IMR-90 (cell line): Measurements from ENCODE around the gene RHBDF2. TPM values are rescaled to one million over a fixed set of nuclear protein-coding genes. Genes with fewer than 3 reads are reported as not detected.
A peak's percentile ranks its signal among the peaks of the same experiment; 100 is the strongest.

ENCODE experiments used
- ATAC-seq: fragments of 200-7000 bp; cut with Tn5 transposase; 2 replicates; pipeline ENCODE4 v1.9.1; 2020; ENCODE audit warnings: low read depth, mild to moderate bottlenecking, moderate library complexity
- BruUV-seq: library from RNA; stranded (reverse); fragments of 400-500 nt; replicated peaks from 2 replicates; lab custom pipeline; 2021; lab: Mats Ljungman, UMichigan
- CTCF ChIA-PET: fragments of 300-600 bp; formaldehyde crosslinking; extraction: SDS; loops from one replicate; lab custom pipeline; 2021; ENCODE audit warnings: antibody characterized with exemption; lab: Yijun Ruan, JAX
- POLR2A ChIA-PET: fragments of 300-600 bp; sonication (Branson Sonifier 250); formaldehyde crosslinking; loops from one replicate; lab custom pipeline; 2022; ENCODE audit warnings: antibody characterized with exemption; ENCODE audit not compliant: unreplicated experiment; lab: Charles Lee
- DNase-seq: peaks from one replicate; pipeline ENCODE4 v3.0.0; 2013
- H2AFZ ChIP-seq: replicated peaks from 2 replicates; pipeline ENCODE3; 2013; ENCODE audit warnings: low read length, mild to moderate bottlenecking; ENCODE audit not compliant: poor library complexity
- H2AK5ac ChIP-seq: 2 replicates; pipeline ENCODE4 v1.6.1; 2013; ENCODE audit warnings: low read depth, low read length, inconsistent platforms
- H2AK9ac ChIP-seq: replicated peaks from 2 replicates; pipeline ENCODE3; 2013; ENCODE audit warnings: mild to moderate bottlenecking, low read depth, low read length, moderate library complexity; ENCODE audit not compliant: poor library complexity
- H2BK120ac ChIP-seq: 2 replicates; pipeline ENCODE4 v1.6.1; 2013; ENCODE audit warnings: low read depth, low read length, inconsistent platforms
- H2BK15ac ChIP-seq: 3 replicates; pipeline ENCODE4 v1.6.1; 2013; ENCODE audit warnings: low read depth, low read length, inconsistent platforms
- H2BK20ac ChIP-seq: 2 replicates; pipeline ENCODE4 v1.6.1; 2013; ENCODE audit warnings: low read depth, mild to moderate bottlenecking, inconsistent platforms, low read length, moderate library complexity
- H2BK5ac ChIP-seq: 2 replicates; pipeline ENCODE4 v1.6.1; 2013; ENCODE audit warnings: mild to moderate bottlenecking, low read depth, low read length, inconsistent platforms; ENCODE audit not compliant: poor library complexity, severe bottlenecking
- H3K14ac ChIP-seq: replicated peaks from 2 replicates; pipeline ENCODE4 v1.6.1; 2013; ENCODE audit warnings: low read depth, low read length, inconsistent platforms
- H3K18ac ChIP-seq: 2 replicates; pipeline ENCODE4 v1.6.1; 2013; ENCODE audit warnings: low read depth, low read length, control low read depth
- H3K23ac ChIP-seq: 2 replicates; pipeline ENCODE4 v1.6.1; 2013; ENCODE audit warnings: low read depth, low read length, inconsistent platforms
- H3K27ac ChIP-seq: 2 replicates; pipeline ENCODE4 v1.5.1; 2013; ENCODE audit warnings: mild to moderate bottlenecking, control low read depth, low read length; ENCODE audit not compliant: insufficient read depth
- H3K27me3 ChIP-seq: 2 replicates; pipeline ENCODE4 v1.6.1; 2013; ENCODE audit warnings: low read length; ENCODE audit not compliant: control insufficient read depth, insufficient read depth
- H3K36me3 ChIP-seq: 2 replicates; pipeline ENCODE4 v1.6.1; 2013; ENCODE audit warnings: low read length, mixed read lengths; ENCODE audit not compliant: control insufficient read depth, insufficient read depth
- H3K4ac ChIP-seq: 2 replicates; pipeline ENCODE4 v1.6.1; 2013; ENCODE audit warnings: low read depth, low read length, inconsistent platforms
- H3K4me1 ChIP-seq: 2 replicates; pipeline ENCODE4 v1.6.1; 2013; ENCODE audit warnings: low read length, mixed read lengths; ENCODE audit not compliant: control insufficient read depth, insufficient read depth
- H3K4me2 ChIP-seq: 2 replicates; pipeline ENCODE4 v1.6.1; 2013; ENCODE audit warnings: low read depth, mild to moderate bottlenecking, control low read depth, low read length, moderate library complexity
- H3K4me3 ChIP-seq: 2 replicates; pipeline ENCODE4 v1.5.1; 2013; ENCODE audit warnings: low read depth, mild to moderate bottlenecking, control low read depth, low read length, moderate library complexity; ENCODE audit not compliant: insufficient read depth
- H3K56ac ChIP-seq: 2 replicates; pipeline ENCODE4 v1.6.1; 2013; ENCODE audit warnings: low read length, inconsistent platforms; ENCODE audit not compliant: insufficient read depth; ENCODE audit errors: extremely low read depth
- H3K79me1 ChIP-seq, 2 experiments: 2 replicates each; pipeline ENCODE4 v1.6.1; 2013; ENCODE audit warnings: low read length in 2 of 2, inconsistent platforms in 1 of 2, low read depth in 1 of 2
- H3K9ac ChIP-seq: 2 replicates; pipeline ENCODE4 v1.6.1; 2013; ENCODE audit warnings: low read depth, low read length, control low read depth
- H3K9me1 ChIP-seq: 2 replicates; pipeline ENCODE4 v1.6.1; 2013; ENCODE audit warnings: low read length, inconsistent platforms; ENCODE audit not compliant: insufficient read depth
- H3K9me3 ChIP-seq: 2 replicates; pipeline ENCODE4 v1.6.1; 2013; ENCODE audit warnings: low read length; ENCODE audit not compliant: control insufficient read depth, insufficient read depth
- H4K20me1 ChIP-seq: 2 replicates; pipeline ENCODE4 v1.6.1; 2013; ENCODE audit warnings: low read length, inconsistent platforms; ENCODE audit not compliant: insufficient read depth
- H4K5ac ChIP-seq: 2 replicates; pipeline ENCODE4 v1.6.1; 2013; ENCODE audit warnings: mild to moderate bottlenecking, low read depth, low read length, control low read depth
- H4K8ac ChIP-seq, 2 experiments: 2 replicates each; pipeline ENCODE4 v1.6.1; 2013; ENCODE audit warnings: low read depth in 2 of 2, low read length in 2 of 2, control low read depth in 1 of 2, inconsistent platforms in 1 of 2
- H4K91ac ChIP-seq: 2 replicates; pipeline ENCODE4 v1.6.1; 2013; ENCODE audit warnings: low read depth, low read length, inconsistent platforms; ENCODE audit not compliant: insufficient read depth
- CHD1 ChIP-seq: IDR thresholded peaks from 2 replicates; pipeline ENCODE4 v1.6.1; 2012; ENCODE audit warnings: low read depth, low read length, improper control_type of control experiment
- MXI1 ChIP-seq: IDR thresholded peaks from 2 replicates; pipeline ENCODE4 v1.6.1; 2012; ENCODE audit warnings: low read depth, mild to moderate bottlenecking, low read length, moderate library complexity, borderline replicate concordance
- NFE2L2 ChIP-seq: fragments of 150-350 bp; IDR thresholded peaks from 2 replicates; pipeline ENCODE4 v1.6.1; 2016; ENCODE audit warnings: low read depth, mild to moderate bottlenecking, low read length
- RFX5 ChIP-seq: IDR thresholded peaks from 2 replicates; pipeline ENCODE4 v1.8.0; 2012; ENCODE audit warnings: low read depth, mild to moderate bottlenecking, low read length, moderate library complexity
- SMC3 ChIP-seq: fragments of 150-350 bp; IDR thresholded peaks from 2 replicates; pipeline ENCODE4 v1.6.1; 2016; ENCODE audit warnings: low read depth, mild to moderate bottlenecking, antibody characterized with exemption, low read length, moderate library complexity
- WGBS, 2 experiments: methylation state at CpG; one replicate each; pipeline versions ENCODE4 v1.1.5 to v1.1.7; 2013; ENCODE audit warnings: missing lambda C conversion rate in 2 of 2; ENCODE audit not compliant: insufficient read length in 1 of 2; ENCODE audit errors: extremely low coverage in 2 of 2; 5-methylcytosine and 5-hydroxymethylcytosine counted together
- dilution Hi-C: fragments of 300-500 bp; cut with HindIII; formaldehyde crosslinking; loops from one replicate; pipeline ENCODE4 v1.14.3; 2018; ENCODE audit warnings: low sequenced_read_pairs; ENCODE audit not compliant: unreplicated experiment
- in situ Hi-C: fragments of 300-500 bp; cut with MboI; formaldehyde crosslinking; loops from 3 replicates; pipeline ENCODE4 v1.14.3; 2019; ENCODE audit warnings: low sequenced_read_pairs, inconsistent platforms, mixed read lengths
- intact Hi-C: fragments of 100-400 bp; cut with micrococcal nuclease; formaldehyde crosslinking; loops from 2 replicates; pipeline ENCODE4 v1.10.0; 2022
- polyA plus RNA-seq, 3 experiments: library from polyadenylated mRNA; depleted of rRNA; stranded (reverse); fragments of >200 nt; gene quantifications; 2 replicates each; pipeline ENCODE4 v1.2.3, GENCODE V29; 2012; ENCODE audit warnings: low replicate concordance in 1 of 3
- total RNA-seq: library from RNA; depleted of rRNA; stranded (reverse); fragments of >200 nt; gene quantifications from 2 replicates; pipeline ENCODE4 v1.2.3, GENCODE V29; 2012

RHBDF2 gene
- total and polyA plus RNA-seq, 2 of the 4 experiments (the other 2 are of a cell fraction): 1.3 to 8.3 TPM

- no peak for TF ChIP-seq NFE2L2
- TF ChIP-seq MXI1: no peak
Measured at GRCh38 chr17:76539631-76540271, 38.5 kb upstream of the RHBDF2 start, which contains the start of gene PRCD (continued).

- peaks cover 10% of the 10 kb centered on the region for H3K4me1 ChIP-seq
- dilution Hi-C loops (no loop called here), in situ Hi-C loops (no loop called here), intact Hi-C loops (loop anchor here (10.0 kb wide), 1 partner anchor 526 kb away; no protein-coding TSS in a partner anchor)
- H4K20me1 ChIP-seq: no peaks in the 10 kb centered on the region
- H3K79me1 ChIP-seq: no peaks in the 10 kb centered on the region; a peak in 1 of 4 replicates
- H3K4ac ChIP-seq: 0 out of 2 replicates have a peak overlapping the region, but pooled peaks have one; percentile 5
- H2BK15ac ChIP-seq: no peak overlapping the region
- H3K9me3 ChIP-seq: no peaks in the 10 kb centered on the region
- H2AK5ac ChIP-seq: peak overlapping the region; percentile 39; the same call in 1 of the 2 replicates
- DNase-seq: no peak
- no peak overlapping the region for H2AFZ ChIP-seq
- no peak for TF ChIP-seq SMC3
- TF ChIP-seq CHD1: no peak
- TF ChIP-seq RFX5: no peak
- 80% methylated on average over 1 of the region's 9 CpGs; no CpG with 5 or more reads in 1 of the 2 experiments for WGBS, 2 experiments
- H3K23ac ChIP-seq: no peak overlapping the region
- H4K91ac ChIP-seq: 0 out of 2 replicates have a peak overlapping the region, but pooled peaks have one; percentile 21
- no peaks in the 10 kb centered on the region; the same call in 1 of the 2 replicates for H3K36me3 ChIP-seq
- BruUV-seq: no TSS peak
- H2BK20ac ChIP-seq: no peak overlapping the region
- H3K9ac ChIP-seq: no peak overlapping the region
- ATAC-seq: no peak
- no peak overlapping the region for H2BK120ac ChIP-seq
- no peak overlapping the region for H3K4me3 ChIP-seq
- H3K14ac ChIP-seq: no peak overlapping the region
- no peak overlapping the region for H2BK5ac ChIP-seq
- H4K8ac ChIP-seq: no peak overlapping the region
- peaks cover 2% of the 10 kb centered on the region; the same call in 1 of the 2 replicates for H3K27me3 ChIP-seq
- no peak overlapping the region for H3K18ac ChIP-seq
- no peak overlapping the region for H4K5ac ChIP-seq
- POLR2A ChIA-PET: no interaction called here
- CTCF ChIA-PET: no interaction called here
- peaks cover 11% of the 10 kb centered on the region for H3K9me1 ChIP-seq
- H3K4me2 ChIP-seq: no peak overlapping the region
- no peak overlapping the region for H2AK9ac ChIP-seq
- no peak overlapping the region for H3K56ac ChIP-seq
- no peak overlapping the region for H3K27ac ChIP-seq
Measured at GRCh38 chr17:76538941-76539570, 37.8 kb upstream of the RHBDF2 start.
